Thyroid gland (tissue), 4 donors: ENCODE results near the gene PLA2G4D.

ENCODE experiments used
- POLR2A ChIP-seq, 2 donors: fragments of 450-650 bp; IDR thresholded peaks; one replicate each; pipeline ENCODE4 v1.6.1; 2017; ENCODE audit warnings: antibody characterized with exemption in 2 of 2, mild to moderate bottlenecking in 2 of 2, moderate library complexity in 1 of 2
- TF ChIP-seq, protein P1 (sequence below), 6 experiments: fragments of 200-600 bp in 3 of 6; fragments of 450-650 bp in 3 of 6; sonication (generic) in 3 of 6; IDR thresholded peaks; one replicate each; pipeline ENCODE4 v1.5.1; 2016 to 2019; ENCODE audit warnings: antibody characterized with exemption in 6 of 6, mild to moderate bottlenecking in 2 of 6, inconsistent platforms in 1 of 6, moderate library complexity in 1 of 6

GRCh38 chr15:42077689-42078088 is 16.7 kb downstream of the PLA2G4D start:
- TF ChIP-seq, protein P1, sequence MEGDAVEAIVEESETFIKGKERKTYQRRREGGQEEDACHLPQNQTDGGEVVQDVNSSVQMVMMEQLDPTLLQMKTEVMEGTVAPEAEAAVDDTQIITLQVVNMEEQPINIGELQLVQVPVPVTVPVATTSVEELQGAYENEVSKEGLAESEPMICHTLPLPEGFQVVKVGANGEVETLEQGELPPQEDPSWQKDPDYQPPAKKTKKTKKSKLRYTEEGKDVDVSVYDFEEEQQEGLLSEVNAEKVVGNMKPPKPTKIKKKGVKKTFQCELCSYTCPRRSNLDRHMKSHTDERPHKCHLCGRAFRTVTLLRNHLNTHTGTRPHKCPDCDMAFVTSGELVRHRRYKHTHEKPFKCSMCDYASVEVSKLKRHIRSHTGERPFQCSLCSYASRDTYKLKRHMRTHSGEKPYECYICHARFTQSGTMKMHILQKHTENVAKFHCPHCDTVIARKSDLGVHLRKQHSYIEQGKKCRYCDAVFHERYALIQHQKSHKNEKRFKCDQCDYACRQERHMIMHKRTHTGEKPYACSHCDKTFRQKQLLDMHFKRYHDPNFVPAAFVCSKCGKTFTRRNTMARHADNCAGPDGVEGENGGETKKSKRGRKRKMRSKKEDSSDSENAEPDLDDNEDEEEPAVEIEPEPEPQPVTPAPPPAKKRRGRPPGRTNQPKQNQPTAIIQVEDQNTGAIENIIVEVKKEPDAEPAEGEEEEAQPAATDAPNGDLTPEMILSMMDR (IDR thresholded peaks at IDR 0.05): no peak
- no peak for TF ChIP-seq POLR2A (IDR thresholded peaks at IDR 0.05)
